PFSK-1 (cell line): ENCODE measurements around the gene LMAN2.
A peak's percentile ranks its signal among the peaks of the same experiment; 100 is the strongest.

Source experiments
- FOXP2 ChIP-seq: optimal IDR thresholded peaks from 2 replicates; pipeline ENCODE3; 2011; ENCODE audit warnings: borderline replicate concordance, control low read depth, inconsistent platforms; ENCODE audit not compliant: insufficient read depth; ENCODE audit errors: extremely low read length, extremely low read depth
- POLR2AphosphoS5 ChIP-seq: IDR thresholded peaks from 2 replicates; pipeline ENCODE4 v1.6.1; 2012; ENCODE audit warnings: low read depth, mild to moderate bottlenecking, control low read depth, low read length, moderate library complexity
- REST ChIP-seq, 2 experiments: IDR thresholded peaks; 2 replicates each; pipeline versions ENCODE4 v1.6.1 to v1.8.0; 2011 to 2012; ENCODE audit warnings: low read depth in 2 of 2, low read length in 2 of 2, control low read depth in 1 of 2, inconsistent platforms in 1 of 2, mild to moderate bottlenecking in 1 of 2, moderate library complexity in 1 of 2; ENCODE audit not compliant: insufficient read depth in 1 of 2
- SIN3A ChIP-seq: IDR thresholded peaks from 2 replicates; pipeline ENCODE4 v1.6.1; 2012; ENCODE audit warnings: mild to moderate bottlenecking, low read length, moderate library complexity, borderline replicate concordance; ENCODE audit not compliant: insufficient read depth
- TAF1 ChIP-seq: IDR thresholded peaks from 2 replicates; pipeline ENCODE4 v1.6.1; 2012; ENCODE audit warnings: low read length, control low read depth, borderline replicate concordance; ENCODE audit not compliant: insufficient read depth

The LMAN2 gene

GRCh38 chr5:177313561-177314259 is 37.8 kb downstream of the LMAN2 start:
- TF ChIP-seq TAF1 (no peak), REST (IDR thresholded peaks at IDR 0.05; ENCODE audit: insufficient read depth in 1 of 2, low read depth in 2 of 2, low read length in 2 of 2) (no peak), POLR2AphosphoS5 (no peak), SIN3A (no peak), FOXP2 (no peak)

- TF ChIP-seq FOXP2 = no peak
- no peak for TF ChIP-seq SIN3A
- TF ChIP-seq REST (IDR thresholded peaks at IDR 0.05; ENCODE audit: insufficient read depth in 1 of 2, low read depth in 2 of 2, low read length in 2 of 2) = no peak
- TF ChIP-seq POLR2AphosphoS5 = no peak
- no peak for TF ChIP-seq TAF1
Measured at GRCh38 chr5:177312649-177313181, 38.8 kb downstream of the LMAN2 start.

GRCh38 chr5:177311723-177312648 is 39.5 kb downstream of the LMAN2 start, which contains the start of gene MXD3:
Gene MXD3 (minus strand): TSS chr5:177311898. CDS start chr5:177311830, 68 bp downstream.
- TF ChIP-seq FOXP2 (no peak), SIN3A (peak; percentile 46; the same call in 1 of the 2 replicates)

- TF ChIP-seq TAF1 = no peak
- TF ChIP-seq REST (IDR thresholded peaks at IDR 0.05; ENCODE audit: insufficient read depth in 1 of 2, low read depth in 2 of 2, low read length in 2 of 2) = no peak
- no peak for TF ChIP-seq POLR2AphosphoS5
Measured at GRCh38 chr5:177311392-177311722, 40.1 kb downstream of the LMAN2 start.

GRCh38 chr5:177310757-177311391 is 40.6 kb downstream of the LMAN2 start:
- TF ChIP-seq SIN3A (peak; percentile 81; the same call in 1 of the 2 replicates), FOXP2 (no peak)
